Umbilical cord (tissue), 2 donors: ENCODE results near the gene C1QL4. TPM values are rescaled to one million over a fixed set of nuclear protein-coding genes. Genes with fewer than 3 reads are reported as not detected.

Experiments used
- DNase-seq: peaks from one replicate; pipeline ENCODE4 v3.0.0-alpha.2; 2015; ENCODE audit warnings: low spot score
- total RNA-seq: library from RNA; depleted of rRNA; stranded (reverse); fragments of >200 nt; gene quantifications from one replicate; pipeline ENCODE4 v1.2.3, GENCODE V29; 2014; ENCODE audit warnings: low replicate concordance; ENCODE audit not compliant: insufficient read depth

The C1QL4 gene
- total RNA-seq, 1 donor from 2014 or later, result 1.4 TPM

DNA sequence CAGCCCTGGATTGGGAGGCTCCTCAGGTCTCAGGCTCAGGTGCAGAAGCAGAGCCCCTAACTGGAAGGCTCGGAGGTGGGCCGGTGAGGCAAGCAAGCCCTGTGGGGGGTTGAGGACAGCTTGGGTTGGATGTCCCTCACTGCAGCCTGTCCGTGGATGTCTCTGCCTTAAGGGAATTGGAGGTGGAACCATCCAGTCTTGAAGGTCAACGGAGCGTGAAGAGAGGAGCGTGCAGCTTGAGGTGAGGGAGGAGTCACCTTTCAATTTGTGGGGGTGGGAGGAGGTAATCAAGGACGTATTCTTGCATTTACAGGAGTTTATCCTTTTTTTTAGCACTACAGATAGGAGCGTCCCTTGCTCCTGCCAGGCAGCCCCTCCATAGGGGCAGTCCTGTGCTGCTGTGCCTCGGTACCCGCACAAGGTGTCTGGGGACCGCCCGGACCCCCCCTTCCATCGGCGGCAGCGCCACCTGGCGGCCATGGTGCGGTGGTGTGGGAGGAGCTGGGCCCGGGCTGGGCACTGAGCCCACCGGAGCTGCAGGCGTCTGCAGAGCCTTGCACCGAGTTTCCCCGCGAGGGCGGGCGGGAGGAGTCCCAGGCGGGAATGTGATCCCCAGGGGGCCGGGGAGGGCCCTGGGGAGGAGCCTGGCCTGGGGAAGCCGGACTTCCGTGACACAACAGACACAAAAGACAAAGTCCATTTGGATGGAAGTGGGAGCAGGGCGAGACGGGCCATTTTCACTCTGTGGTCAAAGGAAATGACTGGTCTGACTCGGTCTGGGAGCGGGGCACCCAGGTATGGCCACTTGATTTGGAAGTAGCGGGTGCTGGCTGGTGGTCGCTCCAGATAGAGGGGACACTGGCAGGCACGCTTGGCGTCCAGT lies 10.6 kb upstream of the C1QL4 start:
- peak; percentile 77 for DNase-seq

DNA sequence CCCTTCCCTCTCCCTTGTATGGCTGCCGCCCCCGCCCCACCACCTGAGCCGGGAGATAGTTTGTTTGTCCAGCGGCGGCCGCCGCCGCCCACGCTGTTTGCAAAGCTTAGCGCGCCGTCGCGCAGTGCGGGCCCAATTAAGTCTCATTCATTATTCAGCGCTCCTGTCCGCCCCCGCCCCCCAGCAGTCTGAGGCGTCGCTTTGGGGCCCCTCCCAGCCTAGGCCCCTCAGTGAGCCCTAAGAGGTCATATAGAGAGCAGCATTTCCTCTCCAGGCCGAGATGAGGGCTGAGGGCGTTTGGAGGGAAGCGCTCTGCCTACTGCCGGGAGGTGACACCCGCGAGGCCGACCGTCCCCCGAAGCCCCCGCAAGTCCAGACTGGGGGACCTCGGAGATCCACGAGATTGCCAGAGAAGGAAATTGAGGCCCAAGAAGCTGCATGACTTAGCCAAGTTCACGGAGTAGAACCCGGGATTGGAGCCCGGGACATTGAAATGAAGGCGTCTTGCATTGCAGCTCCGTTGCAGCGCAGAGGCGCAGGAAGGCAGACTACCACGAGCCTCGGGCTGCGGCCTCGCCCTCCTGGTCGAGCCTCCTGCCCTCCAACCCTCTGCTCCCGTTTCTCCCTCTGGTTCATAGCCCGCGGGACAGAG lies 9.8 kb upstream of the C1QL4 start, which contains the start of gene DNAJC22:
TSS of gene DNAJC22 (plus strand) at position 230 of the 652 bp plus-strand sequence. CDS start 1,985 bp downstream, outside the sequence.
- no peak for DNase-seq

- no peak for DNase-seq
Measured at GRCh38 chr12:49345825-49346658, 9.1 kb upstream of the C1QL4 start.

DNA sequence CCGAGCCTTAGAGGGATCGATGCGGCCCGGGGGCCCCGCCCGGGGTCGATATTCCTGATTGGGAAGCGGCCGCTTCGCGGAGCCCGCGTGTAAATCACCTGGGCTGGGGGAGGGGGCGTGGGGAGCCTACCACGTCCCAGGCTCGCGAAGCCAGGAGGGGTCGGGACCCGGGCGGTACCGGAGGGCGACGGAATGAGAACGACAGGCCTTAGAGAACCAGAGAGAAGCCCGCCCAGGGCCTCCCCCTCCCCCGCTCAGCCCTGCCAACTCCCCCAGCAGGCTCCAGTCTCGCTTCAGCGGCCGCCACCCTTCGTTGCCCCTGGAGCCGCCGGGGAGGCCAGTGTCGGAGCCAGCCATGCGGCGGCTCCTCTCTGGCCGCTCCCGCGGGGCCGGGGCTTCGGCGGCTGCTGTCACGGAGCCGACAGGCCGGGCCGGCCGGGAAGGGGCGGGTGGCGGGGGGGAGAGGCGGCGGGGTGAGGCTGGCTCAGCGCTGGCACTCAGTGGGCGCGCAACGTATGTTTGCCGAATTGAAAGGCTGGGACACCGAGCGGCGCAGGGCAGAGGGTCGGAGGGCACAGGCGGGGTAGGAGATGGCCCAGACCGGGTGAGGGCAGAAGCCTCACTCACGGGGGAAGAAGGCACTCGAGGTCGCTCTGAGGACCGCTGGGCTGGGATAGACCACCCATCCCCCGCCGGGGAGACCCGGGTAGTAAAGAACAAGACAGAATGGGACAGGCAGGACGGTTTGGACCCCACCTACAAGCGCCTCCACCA lies 8.2 kb upstream of the C1QL4 start:
- DNase-seq, result no peak

- DNase-seq, result no peak
Measured at GRCh38 chr12:49344486-49345050, 7.6 kb upstream of the C1QL4 start.

- DNase-seq, result no peak
Measured at GRCh38 chr12:49342914-49343731, 6.1 kb upstream of the C1QL4 start.

GRCh38 chr12:49342066-49342913 lies 5.3 kb upstream of the C1QL4 start:
- DNase-seq, result peak; percentile 67

DNA sequence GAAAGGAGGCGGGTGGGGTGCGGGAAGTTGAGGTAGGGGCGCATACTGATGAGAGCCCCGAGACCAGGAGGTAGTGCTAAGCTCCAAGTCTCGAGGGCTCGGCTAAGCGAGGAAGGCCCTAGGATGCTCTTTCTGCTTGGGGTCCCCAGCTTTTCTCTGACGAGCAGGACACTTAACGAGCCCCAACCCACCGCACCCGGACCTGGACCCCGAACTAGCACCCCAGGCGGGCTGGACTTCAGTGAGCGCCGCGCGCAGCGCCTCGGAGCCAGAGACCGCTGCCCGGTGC lies 4.7 kb upstream of the C1QL4 start:
- no peak for DNase-seq

DNA sequence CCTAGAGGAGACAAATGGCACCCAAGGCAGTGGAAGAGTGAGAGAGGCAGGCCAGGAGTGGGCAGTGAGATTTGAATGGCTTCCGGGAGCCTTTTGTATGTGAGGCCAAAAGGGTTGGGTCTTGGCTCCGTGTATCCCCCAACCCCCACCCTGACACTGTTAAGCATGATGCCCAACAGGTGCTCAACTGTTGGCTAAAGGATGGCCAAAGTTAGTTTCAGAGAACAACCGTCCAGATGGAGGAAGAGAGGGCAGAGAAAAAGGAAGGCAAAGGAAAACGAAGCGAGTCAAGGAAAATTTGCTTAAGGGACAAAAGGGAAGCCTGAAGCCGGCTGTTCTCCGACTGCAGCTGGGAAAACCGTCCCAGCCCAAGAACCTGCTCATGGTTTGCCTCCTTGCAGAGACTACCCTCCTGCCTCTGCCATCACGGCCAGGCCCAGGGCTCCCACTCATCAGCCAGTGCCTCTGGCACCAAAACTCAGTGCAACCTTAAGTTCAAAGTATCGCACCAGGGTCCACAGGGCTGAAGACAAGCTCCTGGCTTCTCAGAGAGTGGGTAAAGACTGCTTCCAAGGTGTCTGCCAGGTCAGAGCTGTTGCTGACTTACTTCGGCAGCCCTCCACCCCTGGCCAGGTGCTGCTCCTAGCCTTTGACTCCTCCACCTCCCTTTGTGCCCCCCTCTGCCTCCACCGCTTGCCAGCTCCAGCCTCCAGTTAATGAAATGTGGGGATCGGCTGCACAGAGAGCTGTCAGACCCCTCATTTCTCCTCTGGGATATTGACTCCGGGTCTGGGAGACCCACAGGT lies 4.2 kb upstream of the C1QL4 start:
- DNase-seq, result no peak

- DNase-seq, result no peak
Measured at GRCh38 chr12:49340095-49340870, 3.3 kb upstream of the C1QL4 start.

- DNase-seq, result no peak
Measured at GRCh38 chr12:49339464-49339861, 2.5 kb upstream of the C1QL4 start.

DNA sequence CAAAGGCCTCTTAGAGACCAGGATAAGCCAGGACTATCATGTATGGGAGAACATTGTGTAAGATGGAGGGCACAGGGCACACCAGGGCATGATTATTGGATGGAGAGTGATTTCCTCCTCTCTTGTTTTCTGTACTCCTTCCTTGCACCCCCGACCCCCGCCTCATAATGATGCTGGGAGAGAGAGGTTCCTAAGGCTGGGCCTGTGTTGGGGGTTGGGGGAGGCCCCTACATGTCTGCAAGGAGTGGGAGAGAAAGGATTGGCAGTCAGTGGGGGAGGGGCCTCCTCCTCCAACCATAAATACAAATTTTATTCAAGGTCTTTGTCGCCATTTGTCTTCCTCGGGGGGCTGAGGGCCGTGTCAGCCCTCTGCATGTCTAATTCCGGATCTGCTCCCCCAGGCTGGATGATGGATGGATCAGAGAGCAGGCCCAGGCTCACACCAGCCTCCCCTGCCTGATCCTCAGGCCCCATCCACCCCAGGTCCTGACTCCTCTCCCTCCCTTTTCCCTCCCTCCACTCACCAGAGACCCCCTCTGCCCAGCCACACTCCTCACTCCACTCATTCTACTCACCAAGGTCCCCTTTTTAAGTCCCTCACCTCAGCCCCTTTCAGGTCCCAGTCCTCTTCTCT lies 2.0 kb upstream of the C1QL4 start:
- DNase-seq, result no peak

DNA sequence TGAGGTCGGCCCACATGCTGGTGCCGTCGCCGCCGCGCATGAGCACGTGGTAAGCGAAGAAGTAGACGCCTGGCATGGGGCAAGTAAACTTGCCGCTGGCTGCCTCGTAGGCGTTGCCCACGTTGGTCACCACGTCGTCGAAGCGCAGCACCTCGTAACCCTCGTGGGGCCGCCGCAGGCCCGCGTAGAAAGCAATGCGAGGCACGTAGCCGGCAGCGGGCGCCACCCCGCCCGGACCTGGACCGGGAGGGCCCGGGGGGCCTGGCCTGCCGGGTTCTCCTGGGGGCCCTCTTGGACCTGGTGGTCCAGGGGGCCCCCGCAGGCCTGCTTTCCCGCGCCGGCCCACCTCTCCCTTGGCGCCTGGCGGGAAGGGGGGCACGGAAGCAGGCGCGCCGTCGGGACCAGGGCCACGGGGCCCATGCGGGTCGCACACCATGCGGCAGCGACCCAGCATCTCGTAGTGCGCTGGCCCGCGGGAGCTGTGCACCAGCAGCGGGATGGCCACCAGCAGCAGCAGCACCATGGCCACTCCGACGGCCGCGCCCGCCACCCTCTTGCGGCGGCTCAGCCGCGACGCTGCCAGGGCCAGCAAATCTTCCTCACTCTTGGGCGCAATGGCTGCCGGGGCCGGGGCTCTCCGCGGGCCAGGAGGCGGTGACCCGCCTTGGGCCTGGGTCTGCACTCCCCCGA lies 888 bp downstream of the C1QL4 start:
- no peak for DNase-seq

- DNase-seq, result no peak
Measured at GRCh38 chr12:49335118-49335954, 1.7 kb downstream of the C1QL4 start.

GRCh38 chr12:49334681-49335080 lies 2.3 kb downstream of the C1QL4 start:
- DNase-seq, result no peak

DNA sequence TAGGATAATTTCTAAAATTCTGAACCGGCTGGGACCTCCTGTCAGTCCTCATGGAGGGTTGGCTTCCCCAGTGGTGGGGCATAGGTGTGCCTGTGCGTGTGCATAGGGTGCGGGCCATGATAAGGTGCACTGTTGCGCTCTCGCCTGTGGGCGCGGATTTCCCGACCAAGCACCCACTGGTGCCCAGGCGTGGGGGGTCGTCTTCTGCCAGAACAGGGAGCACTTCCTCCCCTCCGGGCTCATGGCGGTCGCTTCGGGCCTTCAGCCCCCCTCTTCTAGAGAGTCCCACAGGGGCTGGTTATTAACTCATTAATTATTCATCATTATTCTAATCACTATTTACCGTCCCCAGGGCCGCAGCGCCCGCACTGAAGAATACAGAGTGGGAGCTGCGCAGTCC lies 2.8 kb downstream of the C1QL4 start:
- no peak for DNase-seq
